GM11168 (cell line): ENCODE measurements around the gene TOE1.

ENCODE experiments used
- in situ Hi-C: fragments of 300-500 bp; cut with MboI; formaldehyde crosslinking; loops from one replicate; pipeline ENCODE4 v1.12.0; 2022; ENCODE audit warnings: low sequenced_read_pairs; ENCODE audit not compliant: unreplicated experiment

Gene TOE1

DNA sequence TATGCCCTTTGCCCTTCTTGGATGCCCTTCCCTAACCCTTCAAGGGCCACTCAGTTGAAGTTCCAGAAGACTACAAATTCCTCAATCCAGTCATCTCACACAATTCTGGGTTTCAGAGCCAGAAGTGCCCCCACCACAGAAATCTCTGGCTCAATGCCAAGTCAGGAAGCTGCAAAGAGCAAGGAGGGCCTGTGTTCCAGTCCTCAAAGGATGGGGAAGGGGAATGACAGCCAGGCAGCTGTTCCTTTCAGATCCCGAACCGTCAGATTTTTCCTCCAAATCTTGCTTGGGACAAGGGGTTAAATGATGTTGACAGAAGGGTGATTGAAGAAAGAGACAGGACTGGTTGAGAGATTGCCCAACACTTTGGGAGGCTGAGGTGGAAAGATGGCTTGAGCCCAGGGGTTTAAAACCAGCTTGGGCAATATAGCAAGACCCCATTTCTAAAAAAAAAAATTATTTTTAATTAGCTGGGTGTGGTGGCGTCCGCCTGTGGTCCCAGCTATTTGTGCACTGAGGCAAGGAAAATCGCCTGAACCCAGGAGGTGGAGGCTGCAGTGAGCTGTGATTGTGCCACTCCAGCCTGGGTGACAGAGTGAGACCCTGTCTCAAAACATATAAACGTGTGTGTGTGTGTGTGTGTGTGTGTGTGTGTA lies 14.0 kb upstream of the TOE1 start:
- in situ Hi-C loops = no loop called here

DNA sequence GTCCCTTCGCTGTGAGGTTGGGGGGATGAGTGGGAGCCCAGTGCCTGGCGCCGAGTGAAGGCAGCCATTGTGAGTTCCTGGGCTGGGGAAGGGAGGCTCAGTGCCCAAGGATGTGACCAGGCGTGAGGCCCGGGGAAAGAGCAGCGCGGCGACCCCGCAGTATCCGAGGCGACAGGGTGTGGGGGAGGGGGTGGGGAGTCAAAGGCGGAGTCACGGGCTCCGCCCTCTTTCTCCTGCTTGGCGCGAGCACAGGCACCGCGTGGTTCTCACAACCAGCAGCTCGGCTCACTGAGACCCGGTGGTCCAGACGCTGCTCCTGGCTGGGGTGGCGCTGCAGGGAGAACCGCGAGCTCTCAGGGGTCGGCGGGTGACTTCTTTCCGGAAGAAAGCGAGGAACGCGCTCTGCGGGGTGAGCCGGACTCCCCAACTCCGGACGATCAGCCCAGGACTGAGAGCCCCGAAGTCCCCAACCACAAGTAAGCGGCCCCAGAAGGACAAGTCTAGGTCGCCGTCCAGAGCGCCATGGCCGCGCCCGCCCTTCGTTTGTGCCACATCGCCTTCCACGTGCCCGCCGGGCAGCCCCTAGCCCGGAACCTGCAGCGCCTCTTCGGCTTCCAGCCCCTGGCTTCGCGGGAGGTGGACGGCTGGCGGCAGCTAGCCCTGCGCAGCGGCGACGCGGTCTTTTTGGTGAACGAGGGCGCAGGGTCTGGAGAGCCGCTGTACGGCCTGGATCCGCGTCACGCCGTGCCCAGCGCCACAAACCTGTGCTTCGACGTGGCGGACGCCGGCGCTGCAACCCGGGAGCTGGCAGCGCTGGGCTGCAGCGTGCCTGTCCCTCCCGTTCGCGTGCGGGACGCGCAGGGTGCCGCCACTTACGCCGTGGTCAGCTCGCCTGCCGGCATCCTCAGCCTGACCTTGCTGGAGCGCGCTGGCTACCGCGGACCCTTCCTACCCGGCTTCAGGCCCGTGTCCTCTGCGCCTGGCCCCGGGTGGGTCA lies 13.0 kb upstream of the TOE1 start, which contains the start of gene HPDL:
Gene HPDL (plus strand): TSS at position 269 of the 997 bp plus-strand sequence. CDS start 254 bp downstream, at position 523.
- in situ Hi-C loops = no loop called here

DNA sequence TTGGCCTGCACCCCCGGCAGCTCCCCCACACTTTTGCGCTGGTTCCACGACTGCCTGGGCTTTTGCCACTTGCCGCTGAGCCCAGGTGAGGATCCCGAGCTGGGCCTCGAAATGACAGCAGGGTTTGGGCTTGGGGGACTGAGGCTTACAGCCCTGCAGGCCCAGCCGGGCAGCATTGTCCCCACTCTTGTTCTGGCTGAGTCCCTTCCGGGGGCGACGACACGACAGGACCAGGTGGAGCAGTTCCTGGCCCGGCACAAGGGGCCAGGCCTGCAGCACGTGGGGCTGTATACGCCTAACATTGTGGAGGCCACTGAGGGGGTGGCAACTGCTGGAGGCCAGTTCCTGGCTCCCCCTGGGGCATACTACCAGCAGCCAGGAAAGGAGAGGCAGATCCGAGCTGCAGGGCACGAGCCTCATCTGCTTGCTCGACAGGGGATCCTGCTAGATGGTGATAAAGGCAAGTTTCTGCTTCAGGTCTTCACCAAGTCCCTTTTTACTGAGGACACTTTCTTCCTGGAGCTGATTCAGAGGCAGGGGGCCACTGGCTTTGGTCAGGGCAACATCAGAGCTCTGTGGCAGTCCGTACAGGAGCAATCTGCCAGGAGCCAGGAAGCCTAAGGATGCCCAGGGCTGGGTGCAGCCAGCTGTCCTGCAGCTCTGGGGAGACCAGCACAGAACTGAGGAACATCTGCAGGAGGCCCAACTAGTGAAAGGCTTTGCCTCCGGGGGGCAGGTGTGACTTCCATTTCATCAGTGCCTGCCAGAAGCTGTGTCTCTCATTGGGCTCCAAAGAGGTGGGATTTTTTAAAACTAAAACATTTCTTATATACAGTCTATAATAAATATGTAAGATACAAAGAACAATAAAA lies 12.1 kb upstream of the TOE1 start:
- in situ Hi-C loops = no loop called here

DNA sequence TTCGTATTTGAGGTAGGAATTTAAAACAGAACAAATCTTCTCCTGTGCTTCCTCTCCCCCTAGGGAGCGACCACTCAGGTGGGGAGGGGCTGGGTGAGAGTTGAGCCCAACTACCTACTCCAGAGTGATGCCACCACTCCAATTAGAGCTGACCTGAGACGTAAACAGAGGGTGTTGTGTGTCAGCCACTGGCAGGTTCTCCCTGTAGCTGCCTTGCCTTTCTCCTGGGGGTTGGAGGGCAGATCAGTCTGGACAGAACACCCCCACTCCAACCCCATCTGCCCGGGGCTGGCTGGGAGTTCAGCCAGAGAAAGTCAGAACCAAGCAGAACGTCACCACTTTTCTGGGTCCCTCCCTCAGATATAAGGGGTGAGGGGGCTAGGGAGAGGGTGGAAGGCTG lies 11.3 kb upstream of the TOE1 start:
- in situ Hi-C loops = no loop called here

DNA sequence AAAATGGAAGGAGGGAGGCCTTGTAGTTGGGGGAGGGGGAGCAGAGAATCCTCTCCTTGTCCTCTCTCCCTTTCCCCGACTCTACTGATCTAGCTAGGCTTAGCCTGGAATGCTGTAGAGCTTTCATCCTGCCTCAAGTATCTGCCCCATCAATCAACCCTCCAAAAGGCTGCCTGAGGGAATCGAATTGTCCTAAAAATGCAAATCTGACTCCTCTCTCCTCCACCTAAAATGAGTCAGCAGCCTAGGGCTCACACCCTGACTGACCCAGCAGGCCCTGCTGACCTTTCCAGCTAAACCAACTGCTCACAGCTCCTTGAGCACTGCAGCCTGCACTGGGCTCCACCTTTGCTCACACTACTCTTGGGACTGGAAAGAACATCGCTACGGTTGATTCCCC lies 10.5 kb upstream of the TOE1 start:
- in situ Hi-C loops = no loop called here

DNA sequence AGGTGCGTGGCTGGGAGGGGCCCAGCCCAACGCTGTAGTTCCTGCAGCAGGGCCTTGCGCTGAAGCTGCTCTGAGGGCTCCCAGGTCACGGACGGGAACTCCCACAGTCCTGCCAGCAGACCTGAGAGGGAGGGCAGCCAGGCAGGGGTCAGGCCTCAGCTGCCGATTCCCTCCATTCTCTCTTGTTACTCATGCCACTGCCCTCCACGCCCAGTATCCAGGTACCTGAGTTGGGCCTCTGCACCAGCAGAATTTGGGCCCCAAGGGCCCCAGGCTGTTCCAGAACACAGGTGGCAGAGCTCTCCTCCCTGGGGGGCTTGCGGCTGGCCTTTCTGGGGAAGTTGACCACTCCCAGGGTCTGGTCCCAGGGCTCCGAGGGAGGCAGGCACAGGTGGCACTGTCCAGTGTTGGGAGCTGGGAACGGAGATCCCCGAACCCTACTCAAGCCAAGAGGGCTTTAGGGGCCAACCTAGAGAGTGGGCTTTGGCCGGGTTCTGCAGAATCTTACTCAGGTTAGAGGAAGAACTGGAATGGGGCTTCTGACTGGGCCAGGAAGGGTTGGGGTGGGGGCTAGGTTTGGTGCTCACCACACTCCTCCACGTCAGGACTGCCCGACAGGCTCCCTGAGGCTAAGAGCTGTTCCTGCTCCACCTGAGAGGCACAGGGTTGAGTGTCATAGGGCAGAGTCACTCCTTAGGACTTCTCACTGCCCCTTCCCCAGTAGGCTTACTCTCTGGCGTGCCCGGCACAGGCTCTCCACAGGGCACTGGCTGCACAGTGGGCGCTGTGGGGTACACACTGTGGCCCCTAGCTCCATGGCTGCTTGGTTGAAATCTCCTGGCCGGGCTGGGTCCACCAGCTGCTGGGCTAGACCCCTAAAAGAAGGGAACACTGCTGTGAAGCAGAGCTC lies 8.3 kb upstream of the TOE1 start:
- in situ Hi-C loops = no loop called here

DNA sequence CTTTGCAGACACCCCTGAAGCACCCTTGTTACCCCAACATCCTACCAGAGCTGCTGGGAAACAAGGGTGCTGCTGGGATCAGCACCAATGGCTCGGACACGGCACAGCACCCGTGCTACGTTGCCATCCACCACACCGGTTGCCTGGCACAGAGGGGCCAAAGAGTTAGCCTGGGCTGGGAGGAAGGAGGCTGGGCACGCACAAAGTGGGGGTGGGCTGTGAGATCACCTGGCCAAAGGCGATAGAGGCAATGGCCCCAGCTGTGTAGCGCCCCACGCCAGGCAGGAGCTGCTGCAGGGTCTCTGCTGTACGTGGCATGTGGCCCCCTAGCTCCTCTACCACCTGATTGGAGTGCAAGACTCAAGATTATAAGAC lies 7.6 kb upstream of the TOE1 start:
- in situ Hi-C loops = no loop called here

DNA sequence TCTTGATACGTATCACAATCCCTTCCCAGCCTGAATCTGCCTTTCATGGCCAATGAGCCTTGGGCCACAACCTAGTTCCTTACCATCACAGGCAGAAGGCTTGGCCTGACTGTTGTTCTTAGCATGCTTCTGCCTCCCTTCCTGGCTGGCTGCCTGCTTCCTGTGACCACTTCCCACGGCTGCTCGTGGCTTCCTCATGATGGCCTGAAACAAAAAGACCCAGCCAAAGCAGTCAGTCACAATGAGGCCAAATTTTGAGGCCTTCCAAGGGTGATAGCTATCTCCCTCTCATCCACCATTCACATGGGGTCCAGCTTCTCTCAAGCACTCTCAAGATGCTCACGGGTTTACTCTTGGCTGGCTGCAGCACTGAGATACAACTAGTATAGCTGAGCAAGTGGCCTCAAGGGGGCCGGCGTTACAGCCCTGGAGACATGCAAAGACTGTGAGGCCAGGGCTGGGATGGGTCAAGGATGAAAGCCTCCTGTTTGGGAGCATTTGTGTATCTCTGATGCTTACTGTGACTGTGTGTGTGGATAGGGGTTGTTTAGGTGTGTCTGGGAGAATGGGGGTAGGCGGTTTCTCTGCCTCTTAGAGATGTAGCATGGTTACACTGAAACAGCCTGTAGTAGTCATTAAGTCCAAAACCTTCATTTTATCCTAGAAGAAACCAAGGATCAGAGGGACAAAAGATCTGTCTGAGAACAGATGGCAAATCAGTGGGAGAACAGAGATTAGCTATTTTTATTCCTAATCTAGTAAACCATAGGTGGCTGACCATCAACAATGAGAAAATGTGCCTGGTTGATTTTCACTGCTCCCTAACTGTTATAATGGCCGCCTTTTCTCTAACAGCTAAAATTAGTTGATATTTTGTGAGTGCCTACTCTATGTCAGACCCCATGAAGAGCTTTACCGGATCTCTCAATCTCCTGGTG lies 5.4 kb upstream of the TOE1 start:
- in situ Hi-C loops = no loop called here

DNA sequence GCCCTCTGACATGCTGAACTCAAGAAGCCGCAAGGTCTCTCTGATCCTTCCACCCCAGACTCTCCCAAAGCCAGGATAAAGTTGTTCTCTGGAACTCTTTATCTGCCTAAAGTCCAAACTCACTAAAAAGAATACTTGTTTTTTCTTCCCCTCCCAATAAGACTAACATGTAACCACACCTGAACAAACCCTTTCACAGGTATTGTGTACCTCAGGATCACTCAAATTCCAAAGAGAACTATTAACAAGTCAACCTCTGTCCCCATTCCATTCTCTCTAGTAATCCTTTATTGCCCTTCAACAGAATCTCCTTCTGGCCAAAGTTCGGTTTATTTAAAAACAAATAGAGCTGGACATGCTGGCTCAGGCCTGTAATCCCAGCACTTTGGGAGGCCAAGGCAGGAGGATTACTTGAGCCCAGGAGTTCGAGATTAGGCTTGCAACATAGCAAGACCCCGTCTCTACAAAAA lies 4.1 kb upstream of the TOE1 start:
- in situ Hi-C loops = no loop called here

DNA sequence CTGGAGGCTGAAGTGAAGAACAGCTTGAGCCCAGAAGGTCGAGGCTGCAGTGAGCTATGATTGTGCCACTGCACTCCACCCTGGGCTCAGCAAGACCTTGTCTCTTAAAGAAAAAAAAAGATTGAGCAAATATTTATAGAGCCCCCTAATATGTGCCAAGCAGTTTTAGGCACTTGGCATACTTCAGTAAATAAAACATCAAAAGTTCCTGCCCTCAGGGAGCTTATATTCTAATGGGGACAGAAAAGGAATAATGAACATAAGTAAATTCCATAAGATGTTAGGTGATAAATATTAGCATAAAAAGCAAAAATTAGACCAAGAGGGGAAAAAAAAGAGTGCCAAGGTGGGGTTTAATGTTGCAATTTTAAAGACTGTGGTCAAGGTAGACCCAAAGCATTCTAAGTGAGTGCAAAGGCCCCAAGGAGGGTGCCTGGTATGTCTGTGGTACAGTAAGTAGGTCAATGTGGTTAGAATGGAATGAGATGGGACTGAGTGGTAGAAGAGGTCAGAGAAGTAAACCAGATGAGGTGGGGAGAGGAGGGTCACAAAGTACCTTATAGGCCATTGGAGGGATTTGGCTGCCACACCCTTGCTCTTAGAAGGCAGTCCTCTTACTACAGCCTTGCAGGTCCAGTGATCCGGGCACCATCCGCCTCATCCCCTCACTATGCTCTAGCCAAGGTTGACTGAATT lies 2.2 kb upstream of the TOE1 start:
- in situ Hi-C loops = no loop called here

DNA sequence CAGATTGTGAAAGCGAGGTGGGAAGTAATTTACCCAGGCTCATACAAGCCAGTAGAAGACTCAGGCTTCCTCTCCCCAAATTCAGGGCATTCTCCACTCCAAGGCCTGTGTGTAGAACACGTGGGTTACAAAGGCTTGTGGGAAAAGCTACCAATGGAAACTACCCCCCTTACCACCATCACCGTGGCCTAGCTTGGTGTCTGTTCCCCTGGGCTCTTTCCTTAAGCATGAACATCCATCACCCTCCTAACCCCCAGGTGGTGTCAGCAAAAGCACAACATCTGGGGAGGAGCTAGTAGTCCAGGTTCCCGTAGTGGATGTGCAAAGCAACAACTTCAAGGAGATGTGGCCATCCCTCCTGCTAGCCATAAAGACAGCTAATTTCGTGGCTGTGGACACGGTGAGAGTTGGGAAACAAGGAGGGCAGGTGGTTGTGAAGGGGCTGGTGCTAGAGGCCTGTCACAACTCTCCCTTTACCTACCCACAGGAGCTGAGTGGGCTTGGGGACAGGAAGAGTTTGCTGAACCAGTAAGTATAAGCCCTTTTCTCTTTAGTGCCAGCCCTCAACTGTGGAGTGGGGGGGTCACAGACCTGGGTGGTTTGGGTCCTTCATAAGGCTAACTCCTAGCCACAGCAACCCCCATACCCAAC lies 971 bp downstream of the TOE1 start:
- in situ Hi-C loops = no loop called here

DNA sequence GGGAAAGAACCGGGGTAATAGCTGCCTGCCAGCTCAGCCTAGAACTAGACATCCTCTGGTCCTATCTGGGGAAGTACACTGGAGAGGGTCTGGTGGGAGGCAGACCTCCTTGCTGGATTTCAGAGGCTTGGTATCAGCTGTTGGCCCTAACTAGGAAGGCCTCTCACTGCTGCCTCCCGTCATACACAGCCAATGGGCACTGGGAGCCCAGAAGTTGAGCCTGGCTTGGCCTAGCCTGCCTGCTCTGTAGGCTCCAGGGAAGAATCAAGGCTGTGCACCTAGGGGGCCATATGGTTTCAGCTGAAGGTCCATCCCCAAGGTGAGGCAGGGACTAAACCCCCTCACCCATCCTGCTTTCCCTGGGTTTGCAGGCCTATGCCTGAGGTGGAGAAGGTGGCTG lies 4.5 kb downstream of the TOE1 start:
- in situ Hi-C loops = no loop called here

DNA sequence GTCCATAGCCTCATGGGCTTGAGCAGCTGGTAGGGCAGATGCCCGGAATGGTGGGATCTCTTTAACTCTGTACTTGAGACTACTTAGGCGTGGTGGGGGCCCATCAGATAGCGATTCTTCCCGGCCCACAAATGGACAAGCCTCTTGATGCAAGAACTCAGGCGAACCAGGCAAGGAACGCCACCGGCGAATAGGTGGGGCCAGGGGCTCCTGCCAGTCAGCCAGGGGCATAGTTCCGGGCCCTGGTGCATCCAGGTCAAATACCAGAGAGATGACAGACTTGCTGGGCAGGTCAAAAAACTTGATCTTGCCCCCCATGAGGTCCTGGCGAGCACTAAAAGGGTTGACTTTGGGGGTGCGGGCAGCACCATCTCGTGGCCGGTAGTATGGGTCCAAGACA lies 5.0 kb downstream of the TOE1 start:
- in situ Hi-C loops = no loop called here

DNA sequence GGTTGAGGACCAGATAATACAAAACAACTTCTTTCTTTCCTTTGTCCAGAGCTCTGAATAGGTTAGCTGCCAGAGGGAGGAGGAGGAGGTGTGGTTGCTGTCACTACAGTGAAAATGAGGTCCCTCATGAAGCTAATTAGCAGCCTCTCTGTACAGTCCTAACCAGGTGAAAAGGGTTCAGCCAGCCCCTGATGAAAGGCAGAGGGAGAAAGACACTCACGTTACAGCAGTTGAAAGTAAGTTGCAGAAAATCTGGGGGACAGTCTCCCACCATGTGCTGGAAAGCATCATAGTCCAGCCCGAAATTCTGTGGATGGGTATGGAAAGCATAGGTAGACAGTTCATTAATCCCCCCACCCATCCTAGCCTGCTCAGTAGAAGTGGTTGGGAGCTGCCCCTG lies 6.5 kb downstream of the TOE1 start:
- in situ Hi-C loops = no loop called here

DNA sequence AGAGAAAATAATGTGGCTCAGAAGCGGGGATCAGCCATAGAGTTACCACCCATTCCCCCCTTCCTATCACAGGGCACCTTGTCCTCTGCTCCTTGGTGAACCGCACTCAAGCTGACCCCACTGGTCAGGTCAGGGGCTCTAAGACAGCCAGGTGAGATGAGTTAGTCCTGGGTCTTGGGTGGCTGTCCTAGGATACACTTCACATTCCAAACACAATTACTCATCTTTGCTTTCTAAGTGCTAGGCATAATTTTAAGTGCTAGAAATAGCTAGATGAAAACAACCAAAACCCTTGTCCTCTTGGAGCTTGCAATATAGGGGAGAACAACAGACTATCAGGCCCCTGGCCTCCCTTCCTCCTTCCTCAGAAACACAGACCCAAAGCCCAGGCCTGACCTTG lies 8.1 kb downstream of the TOE1 start:
- in situ Hi-C loops = no loop called here

DNA sequence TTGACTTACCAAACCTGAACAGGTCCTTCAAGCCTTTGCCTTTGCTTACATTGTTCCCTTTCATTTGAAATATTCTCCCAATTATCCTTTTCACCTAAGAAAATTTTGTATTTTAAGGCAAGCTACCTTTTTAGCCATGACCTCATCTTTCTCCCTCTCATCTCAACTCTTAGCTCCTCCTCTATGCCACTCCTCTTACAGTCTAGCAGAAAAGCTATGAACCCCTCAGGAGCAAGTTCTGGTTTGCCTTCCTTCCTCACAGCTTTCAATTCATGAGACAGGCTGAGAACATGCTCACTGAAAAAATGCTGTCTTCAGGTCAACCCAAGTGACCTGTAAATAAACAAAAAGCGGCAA lies 8.6 kb downstream of the TOE1 start:
- in situ Hi-C loops = no loop called here

DNA sequence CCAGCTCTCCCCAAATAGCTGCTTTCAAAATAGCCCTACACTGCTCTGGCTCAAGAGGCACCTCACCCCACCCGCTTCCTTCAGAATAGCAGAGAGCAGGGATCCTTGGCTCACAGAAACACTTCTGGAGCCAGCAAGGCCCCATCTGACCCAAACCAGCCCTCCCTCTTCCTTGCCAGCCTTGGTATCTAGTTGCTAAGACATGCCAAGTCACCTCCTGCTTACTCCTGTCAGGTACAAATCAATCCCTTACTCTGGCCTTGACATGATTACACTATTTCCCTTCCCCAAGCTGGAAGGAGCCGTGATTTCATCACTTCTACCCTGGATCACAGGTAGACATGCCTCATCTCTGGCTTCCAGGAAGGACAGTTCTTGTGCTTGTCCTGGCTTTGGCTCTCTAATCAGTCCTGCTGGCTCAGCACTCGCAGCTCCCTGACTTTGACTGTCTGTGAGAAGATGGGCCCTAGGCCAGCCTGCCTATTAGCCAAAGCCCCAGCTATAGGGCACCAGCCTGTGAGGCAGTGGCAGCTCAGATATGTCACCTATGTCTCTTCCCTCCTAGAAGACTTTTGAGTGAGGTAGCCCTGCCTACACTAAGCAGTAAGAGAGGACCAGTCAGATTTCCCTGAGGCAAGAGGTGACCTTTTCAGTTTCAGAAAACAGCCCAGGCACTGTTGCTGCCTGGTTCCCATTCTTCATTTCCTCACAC lies 9.2 kb downstream of the TOE1 start:
- in situ Hi-C loops = no loop called here
